ENCODE results near the gene ARPP19.
"Not testable (repeated sequence)": the region's sequence is repeated elsewhere in the genome, so short reads cannot be mapped to it uniquely, and the experiment has no call there.

ARPP19 gene

GRCh38 chr15:52514482-52514881, 54.3 kb downstream of the ARPP19 start:
- no peak for DNase-seq (ENCODE audit: low read depth in 2 of 2)

GRCh38 chr15:52512869-52513268, 56.0 kb downstream of the ARPP19 start:
- DNase-seq (ENCODE audit: low read depth in 2 of 2) = not testable (repeated sequence)

GRCh38 chr15:52511084-52511483, 57.7 kb downstream of the ARPP19 start:
- no peak for DNase-seq (ENCODE audit: low read depth in 2 of 2)

GRCh38 chr15:52509500-52510245, 59.2 kb downstream of the ARPP19 start:
- no peak for DNase-seq (ENCODE audit: low read depth in 2 of 2)

DNA sequence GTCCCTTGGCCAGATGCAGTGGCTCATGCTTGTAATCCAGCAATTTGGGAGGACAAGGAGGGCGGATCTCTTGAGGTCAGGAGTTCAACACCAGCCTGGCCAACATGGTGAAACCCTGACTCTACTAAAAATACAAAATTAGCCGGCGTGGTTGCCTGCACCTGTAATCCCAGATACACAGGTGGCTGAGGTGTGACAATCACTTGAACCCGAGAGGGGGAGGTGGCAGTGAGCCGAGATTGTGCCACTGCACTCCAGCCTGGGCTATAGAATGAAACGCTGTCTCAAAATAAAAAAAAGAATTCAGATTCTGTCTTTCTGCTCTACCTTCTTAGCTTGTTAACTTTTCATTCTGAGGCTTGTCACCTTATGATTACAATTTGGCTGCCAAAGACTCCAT, 62.3 kb downstream of the ARPP19 start:
- no peak for DNase-seq (ENCODE audit: low read depth in 2 of 2)

GRCh38 chr15:52505151-52505550, 63.7 kb downstream of the ARPP19 start:
- no peak for DNase-seq (ENCODE audit: low read depth in 2 of 2)

- DNase-seq (ENCODE audit: low read depth in 2 of 2) = no peak
Measured at GRCh38 chr15:52503788-52504496, 64.9 kb downstream of the ARPP19 start.

DNA sequence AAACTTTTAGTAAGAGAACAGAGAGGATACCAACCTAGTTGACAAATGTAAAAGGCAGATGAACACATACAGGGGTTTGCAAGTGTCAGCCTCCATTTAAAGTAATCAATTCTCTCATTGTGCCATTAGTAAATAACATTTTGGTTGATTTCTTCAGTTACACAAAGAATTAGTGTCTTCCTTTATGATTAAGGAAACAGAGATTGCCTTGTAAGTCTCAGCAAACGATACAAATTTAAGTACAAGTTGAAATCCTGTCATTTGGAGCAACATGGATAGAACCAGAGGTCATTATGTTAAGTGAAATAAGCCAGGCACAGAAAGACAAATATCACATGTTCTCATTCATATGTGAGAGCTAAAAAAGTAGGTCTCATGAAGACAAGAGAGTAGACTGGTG, 66.2 kb downstream of the ARPP19 start:
- no peak for DNase-seq (ENCODE audit: low read depth in 2 of 2)

- DNase-seq (ENCODE audit: low read depth in 2 of 2) = no peak
Measured at GRCh38 chr15:52499506-52499905, 69.3 kb downstream of the ARPP19 start.

DNA sequence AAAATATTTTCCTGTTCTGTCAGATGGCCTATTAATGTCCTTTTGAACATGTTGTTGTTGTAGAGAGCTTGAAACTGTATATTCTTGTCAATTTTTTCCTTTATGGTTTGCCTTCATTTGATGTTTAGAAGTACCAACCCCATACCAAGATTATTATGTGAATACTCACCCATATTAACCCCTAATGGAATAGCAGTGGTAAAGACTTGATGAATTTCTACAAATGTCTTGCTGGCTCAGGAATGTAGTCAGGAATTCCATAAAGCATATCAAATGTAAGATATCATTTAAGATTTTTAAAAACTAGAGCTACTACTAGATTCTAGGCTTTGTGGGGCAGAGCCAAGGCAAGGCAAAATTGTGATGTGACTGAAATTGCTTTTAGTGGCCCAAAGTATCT, 70.1 kb downstream of the ARPP19 start:
- no peak for DNase-seq (ENCODE audit: low read depth in 2 of 2)

Measured in activated CD4-positive, alpha-beta T cell treated with anti-CD3 and anti-CD28 coated beads for 24 hours (primary cell).